Measurements from ENCODE around the gene MMP24OS. TPM values are rescaled to one million over a fixed set of nuclear protein-coding genes. Genes with fewer than 3 reads are reported as not detected.
"Not testable (repeated sequence)": the region's sequence is repeated elsewhere in the genome, so short reads cannot be mapped to it uniquely, and the experiment has no call there.

The MMP24OS gene
- total RNA-seq, 1 donor from 2014 or later: 59.1 TPM

DNA sequence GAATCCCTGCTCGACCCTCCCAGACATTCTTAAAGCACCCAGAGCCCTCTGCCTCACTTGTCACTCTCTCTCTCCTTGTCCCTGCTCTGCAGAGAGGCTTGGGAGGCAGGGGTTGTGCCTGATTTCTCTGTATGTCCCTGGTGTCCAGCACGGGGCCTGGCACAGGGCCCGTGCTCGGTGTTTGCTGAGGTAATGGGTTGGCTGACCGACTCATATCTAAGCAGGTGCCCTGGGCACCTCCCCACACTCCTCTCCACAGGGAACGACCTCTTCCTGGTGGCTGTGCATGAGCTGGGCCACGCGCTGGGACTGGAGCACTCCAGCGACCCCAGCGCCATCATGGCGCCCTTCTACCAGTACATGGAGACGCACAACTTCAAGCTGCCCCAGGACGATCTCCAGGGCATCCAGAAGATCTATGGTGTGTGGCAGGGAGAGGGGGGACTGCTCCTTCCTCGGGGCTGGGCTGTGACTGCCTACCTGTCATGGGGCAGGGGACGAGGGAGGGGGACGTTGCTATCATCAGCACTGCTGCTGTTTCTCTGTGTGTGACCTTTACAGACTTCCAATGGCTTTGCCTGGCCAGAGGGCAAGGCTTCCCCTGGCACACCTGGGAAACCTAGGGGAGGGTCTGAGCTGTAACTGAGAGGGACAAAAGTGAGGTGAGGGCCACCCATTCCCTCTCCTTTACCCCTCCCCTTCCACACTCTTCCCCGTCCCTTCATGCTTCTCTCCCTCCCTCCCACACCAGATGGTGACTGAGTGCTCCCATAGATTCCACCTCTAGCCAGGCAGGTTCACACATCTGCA lies 14.2 kb downstream of the MMP24OS start:
- Mint-ChIP-seq H3K27me3 (no peaks in the 10 kb centered on the region), H3K9me3 (ENCODE audit: low read depth) (peaks cover 7% of the 10 kb centered on the region), H3K27ac (peak overlapping the region; percentile 100), H3K4me1 (ENCODE audit: low read depth) (peaks cover 19% of the 10 kb centered on the region), H3K36me3 (ENCODE audit: insufficient read depth) (peaks cover 6% of the 10 kb centered on the region), H3K4me3 (ENCODE audit: low read depth) (peak overlapping the region; percentile 35)
- no peak for DNase-seq (ENCODE audit: low spot score, unreplicated experiment)
- TF ChIP-seq, protein P1, sequence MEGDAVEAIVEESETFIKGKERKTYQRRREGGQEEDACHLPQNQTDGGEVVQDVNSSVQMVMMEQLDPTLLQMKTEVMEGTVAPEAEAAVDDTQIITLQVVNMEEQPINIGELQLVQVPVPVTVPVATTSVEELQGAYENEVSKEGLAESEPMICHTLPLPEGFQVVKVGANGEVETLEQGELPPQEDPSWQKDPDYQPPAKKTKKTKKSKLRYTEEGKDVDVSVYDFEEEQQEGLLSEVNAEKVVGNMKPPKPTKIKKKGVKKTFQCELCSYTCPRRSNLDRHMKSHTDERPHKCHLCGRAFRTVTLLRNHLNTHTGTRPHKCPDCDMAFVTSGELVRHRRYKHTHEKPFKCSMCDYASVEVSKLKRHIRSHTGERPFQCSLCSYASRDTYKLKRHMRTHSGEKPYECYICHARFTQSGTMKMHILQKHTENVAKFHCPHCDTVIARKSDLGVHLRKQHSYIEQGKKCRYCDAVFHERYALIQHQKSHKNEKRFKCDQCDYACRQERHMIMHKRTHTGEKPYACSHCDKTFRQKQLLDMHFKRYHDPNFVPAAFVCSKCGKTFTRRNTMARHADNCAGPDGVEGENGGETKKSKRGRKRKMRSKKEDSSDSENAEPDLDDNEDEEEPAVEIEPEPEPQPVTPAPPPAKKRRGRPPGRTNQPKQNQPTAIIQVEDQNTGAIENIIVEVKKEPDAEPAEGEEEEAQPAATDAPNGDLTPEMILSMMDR (IDR thresholded peaks at IDR 0.05; ENCODE audit: unreplicated experiment): no peak

DNA sequence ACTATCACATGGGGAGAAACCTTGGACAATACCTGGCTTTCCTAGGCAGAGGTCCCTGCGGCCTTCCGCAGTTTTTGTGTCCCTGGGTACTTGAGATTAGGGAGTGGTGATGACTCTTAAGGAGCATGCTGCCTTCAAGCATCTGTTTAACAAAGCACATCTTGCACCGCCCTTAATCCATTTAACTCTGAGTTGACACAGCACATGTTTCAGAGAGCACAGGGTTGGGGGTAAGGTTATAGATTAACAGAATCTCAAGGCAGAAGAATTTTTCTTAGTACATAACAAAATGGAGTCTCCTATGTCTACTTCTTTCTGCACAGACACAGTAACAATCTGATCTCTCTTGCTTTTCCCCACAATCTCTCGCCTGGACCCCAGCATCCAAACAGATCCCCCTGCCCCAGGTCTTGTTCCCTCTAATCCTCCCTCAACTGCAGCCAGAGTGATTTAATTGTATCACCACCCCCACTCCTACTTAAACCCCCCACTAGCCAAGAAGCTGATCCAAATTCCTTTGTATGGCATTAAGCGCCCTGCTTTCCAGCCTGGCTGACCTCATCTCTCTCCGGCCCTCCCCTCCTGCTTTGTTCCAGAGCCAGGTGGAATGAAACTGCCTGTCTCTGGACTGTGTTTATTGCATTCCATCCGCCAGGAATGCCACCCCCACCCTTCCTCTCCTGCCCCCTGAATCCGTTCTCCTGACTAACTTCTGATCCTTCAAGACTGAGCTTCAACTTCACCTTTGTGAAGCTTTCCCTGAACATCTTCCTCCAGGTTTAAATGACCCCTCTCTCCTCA lies 15.0 kb downstream of the MMP24OS start:
- H3K4me3 Mint-ChIP-seq (ENCODE audit: low read depth): peak overlapping the region; percentile 12
- not testable (repeated sequence) for H3K9me3 Mint-ChIP-seq (ENCODE audit: low read depth); H3K36me3 Mint-ChIP-seq (ENCODE audit: insufficient read depth); H3K27me3 Mint-ChIP-seq
- peak overlapping the region; percentile 100 for H3K27ac Mint-ChIP-seq
- TF ChIP-seq, protein P1 (IDR thresholded peaks at IDR 0.05; ENCODE audit: unreplicated experiment): peak; percentile 24
- peaks cover 19% of the 10 kb centered on the region for H3K4me1 Mint-ChIP-seq (ENCODE audit: low read depth)
- peak; percentile 54 for DNase-seq (ENCODE audit: low spot score, unreplicated experiment)

DNA sequence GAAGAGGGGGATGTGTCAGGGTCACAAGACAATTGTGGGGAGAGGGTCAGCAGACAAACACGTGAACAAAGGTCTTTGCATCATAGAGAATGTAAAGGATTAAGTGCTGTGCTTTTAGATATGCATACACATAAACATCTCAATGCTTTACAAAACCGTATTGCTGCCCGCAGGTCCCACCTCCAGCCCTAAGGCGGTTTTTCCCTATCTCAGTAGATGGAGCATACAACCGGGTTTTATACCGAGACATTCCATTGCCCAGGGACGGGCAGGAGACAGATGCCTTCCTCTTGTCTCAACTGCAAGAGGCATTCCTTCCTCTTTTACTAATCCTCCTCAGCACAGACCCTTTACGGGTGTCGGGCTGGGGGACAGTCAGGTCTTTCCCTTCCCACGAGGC lies 15.6 kb downstream of the MMP24OS start:
- H3K9me3 Mint-ChIP-seq (ENCODE audit: low read depth); H3K4me3 Mint-ChIP-seq (ENCODE audit: low read depth); H3K36me3 Mint-ChIP-seq (ENCODE audit: insufficient read depth); DNase-seq (ENCODE audit: low spot score, unreplicated experiment); H3K27me3 Mint-ChIP-seq: not testable (repeated sequence)
- H3K27ac Mint-ChIP-seq: peak overlapping the region; percentile 92
- H3K4me1 Mint-ChIP-seq (ENCODE audit: low read depth): peaks cover 17% of the 10 kb centered on the region

DNA sequence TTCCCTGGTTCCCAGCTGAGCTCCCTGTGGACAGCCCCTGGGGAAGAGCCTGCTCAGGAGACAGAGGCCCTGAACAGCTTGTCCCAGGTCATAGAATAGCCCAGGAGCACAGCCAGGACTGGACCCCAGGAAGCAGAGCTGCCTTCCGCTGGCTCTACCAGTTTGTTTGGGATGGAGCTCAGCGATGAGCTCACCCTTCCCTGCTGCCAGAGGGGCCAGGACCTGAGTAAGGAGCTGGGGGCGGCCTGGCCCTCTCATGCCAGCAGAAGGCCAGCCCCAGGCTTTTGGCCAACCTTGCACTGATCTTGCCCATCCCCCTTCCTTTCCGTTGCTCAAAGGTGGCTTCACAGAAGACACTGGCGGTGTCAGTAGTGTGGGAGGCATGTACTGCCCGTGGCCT lies 17.5 kb downstream of the MMP24OS start:
- no peak for DNase-seq (ENCODE audit: low spot score, unreplicated experiment)
- TF ChIP-seq, protein P1 (IDR thresholded peaks at IDR 0.05; ENCODE audit: unreplicated experiment): no peak
- H3K27ac Mint-ChIP-seq: no peak overlapping the region
- H3K4me3 Mint-ChIP-seq (ENCODE audit: low read depth): no peak overlapping the region
- peaks cover 17% of the 10 kb centered on the region for H3K4me1 Mint-ChIP-seq (ENCODE audit: low read depth)
- peaks cover 4% of the 10 kb centered on the region for H3K9me3 Mint-ChIP-seq (ENCODE audit: low read depth)
- peaks cover 3% of the 10 kb centered on the region for H3K36me3 Mint-ChIP-seq (ENCODE audit: insufficient read depth)
- H3K27me3 Mint-ChIP-seq: no peaks in the 10 kb centered on the region

DNA sequence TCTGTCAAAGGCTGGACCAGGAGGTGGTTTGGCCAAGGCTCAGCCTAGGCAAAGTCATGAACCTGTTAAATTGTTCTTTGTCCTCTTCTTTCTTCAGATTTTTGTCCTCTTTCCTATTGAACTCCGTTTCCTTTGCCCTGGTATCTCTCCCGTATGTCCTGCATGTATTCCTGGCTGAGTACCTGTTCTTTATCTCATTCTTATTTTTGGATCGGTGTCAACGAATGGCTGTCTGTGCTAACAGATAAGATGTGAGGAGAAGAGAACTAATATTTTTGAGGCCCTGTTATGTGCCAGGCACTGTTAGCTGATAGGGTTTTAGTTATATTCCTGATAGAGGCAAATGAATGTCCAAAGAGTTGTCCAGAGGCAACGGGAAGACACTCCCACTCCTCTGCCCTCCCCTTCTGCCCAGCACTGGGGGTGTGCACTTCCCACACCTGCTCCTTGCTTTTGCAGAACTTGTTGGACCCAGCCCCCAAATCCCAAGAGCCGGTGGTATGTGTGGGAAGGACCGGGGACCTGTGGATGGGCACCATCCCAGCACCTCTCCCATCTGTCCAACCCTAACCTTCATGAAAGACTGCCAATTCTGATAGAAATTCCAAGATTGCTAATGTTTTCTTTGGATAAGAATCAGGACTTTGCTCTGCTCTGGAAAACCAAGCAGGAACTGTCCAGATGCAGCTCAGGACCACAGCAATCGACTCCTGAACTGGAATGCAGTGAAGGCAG lies 20.6 kb downstream of the MMP24OS start:
- DNase-seq (ENCODE audit: low spot score, unreplicated experiment): no peak

More for the DNA sequence above, 20.6 kb downstream of the MMP24OS start:
- Mint-ChIP-seq H3K9me3 (ENCODE audit: low read depth) (peaks cover 4% of the 10 kb centered on the region), H3K27ac (no peak overlapping the region), H3K4me3 (ENCODE audit: low read depth) (no peak overlapping the region), H3K27me3 (no peaks in the 10 kb centered on the region), H3K4me1 (ENCODE audit: low read depth) (no peaks in the 10 kb centered on the region), H3K36me3 (ENCODE audit: insufficient read depth) (peaks cover 3% of the 10 kb centered on the region)
- TF ChIP-seq, protein P1 (IDR thresholded peaks at IDR 0.05; ENCODE audit: unreplicated experiment): no peak
